Natural killer cell (primary cell): ENCODE data around the gene CDH16. TPM values are rescaled to one million over a fixed set of nuclear protein-coding genes. Genes with fewer than 3 reads are reported as not detected.

Source experiments
- ATAC-seq, 3 donors: fragments of 150-1000 bp in 2 of 3; fragments of 200-7000 bp in 1 of 3; cut with Tn5 transposase; 1 replicate in 1 of 3; 2 replicates in 2 of 3; pipeline ENCODE4 v1.10.0; 2021; ENCODE audit warnings: mild to moderate bottlenecking in 2 of 3, moderate library complexity in 2 of 3
- DNase-seq, 2 donors: peaks; one replicate each; pipeline versions ENCODE4 v3.0.0 to v3.0.0-alpha.2; 2013 to 2021; ENCODE audit warnings: mixed read lengths in 1 of 2
- H3K27ac ChIP-seq: one replicate; pipeline ENCODE4 v1.5.1; 2013; ENCODE audit warnings: mild to moderate bottlenecking, low read length
- H3K27me3 ChIP-seq: one replicate; pipeline ENCODE4 v1.6.1; 2013; ENCODE audit warnings: low read length; ENCODE audit not compliant: control insufficient read depth, insufficient read depth
- H3K36me3 ChIP-seq: one replicate; pipeline ENCODE4 v1.6.1; 2013; ENCODE audit warnings: low read length; ENCODE audit not compliant: control insufficient read depth, insufficient read depth
- H3K4me1 ChIP-seq: one replicate; pipeline ENCODE4 v1.6.1; 2013; ENCODE audit warnings: low read length; ENCODE audit not compliant: control insufficient read depth, insufficient read depth
- H3K4me3 ChIP-seq: one replicate; pipeline ENCODE4 v1.5.1; 2013; ENCODE audit warnings: low read length
- H3K9me3 ChIP-seq: one replicate; pipeline ENCODE4 v1.6.1; 2013; ENCODE audit warnings: low read length; ENCODE audit not compliant: control insufficient read depth, insufficient read depth
- H3K27ac Mint-ChIP-seq, 2 donors: one replicate each; pipeline ENCODE4 v1.8.0; 2022; ENCODE audit warnings: mild to moderate bottlenecking in 2 of 2, mixed read lengths in 2 of 2, moderate library complexity in 1 of 2
- H3K27me3 Mint-ChIP-seq, 2 donors: one replicate each; pipeline ENCODE4 v1.8.0; 2022; ENCODE audit warnings: low read depth in 2 of 2, mixed read lengths in 2 of 2
- H3K36me3 Mint-ChIP-seq: one replicate; pipeline ENCODE4 v1.8.0; 2022; ENCODE audit warnings: mixed read lengths
- H3K4me1 Mint-ChIP-seq, 2 donors: one replicate each; pipeline ENCODE4 v1.8.0; 2022; ENCODE audit warnings: mixed read lengths in 2 of 2
- H3K4me3 Mint-ChIP-seq: one replicate; pipeline ENCODE4 v1.8.0; 2022; ENCODE audit warnings: mild to moderate bottlenecking, moderate library complexity, mixed read lengths
- H3K9me3 Mint-ChIP-seq, 2 donors: one replicate each; pipeline ENCODE4 v1.8.0; 2022; ENCODE audit warnings: mixed read lengths in 2 of 2
- WGBS: methylation state at CpG from one replicate; pipeline ENCODE4 v1.1.7; 2013; ENCODE audit warnings: missing lambda C conversion rate; ENCODE audit not compliant: insufficient coverage; 5-methylcytosine and 5-hydroxymethylcytosine counted together
- intact Hi-C: fragments of 100-400 bp; cut with micrococcal nuclease; formaldehyde crosslinking; loops from one replicate; pipeline ENCODE4 v1.14.2; 2022
- total RNA-seq, 4 donors: library from RNA; stranded (reverse); fragments of 120-200 nt in 1 of 4; gene quantifications; one replicate each; pipeline versions ENCODE4 v1.2.3 to v1.2.4, GENCODE V29; 2013 to 2022
- TF ChIP-seq, protein P1 (sequence below): fragments of 200-600 bp; IDR thresholded peaks from one replicate; pipeline ENCODE4 v1.8.0; 2022; ENCODE audit warnings: antibody characterized with exemption

The CDH16 gene
- total RNA-seq, 3 donors from 2014 or later (not counting 1 experiment from before 2014, with no cell fraction given): not detected

DNA sequence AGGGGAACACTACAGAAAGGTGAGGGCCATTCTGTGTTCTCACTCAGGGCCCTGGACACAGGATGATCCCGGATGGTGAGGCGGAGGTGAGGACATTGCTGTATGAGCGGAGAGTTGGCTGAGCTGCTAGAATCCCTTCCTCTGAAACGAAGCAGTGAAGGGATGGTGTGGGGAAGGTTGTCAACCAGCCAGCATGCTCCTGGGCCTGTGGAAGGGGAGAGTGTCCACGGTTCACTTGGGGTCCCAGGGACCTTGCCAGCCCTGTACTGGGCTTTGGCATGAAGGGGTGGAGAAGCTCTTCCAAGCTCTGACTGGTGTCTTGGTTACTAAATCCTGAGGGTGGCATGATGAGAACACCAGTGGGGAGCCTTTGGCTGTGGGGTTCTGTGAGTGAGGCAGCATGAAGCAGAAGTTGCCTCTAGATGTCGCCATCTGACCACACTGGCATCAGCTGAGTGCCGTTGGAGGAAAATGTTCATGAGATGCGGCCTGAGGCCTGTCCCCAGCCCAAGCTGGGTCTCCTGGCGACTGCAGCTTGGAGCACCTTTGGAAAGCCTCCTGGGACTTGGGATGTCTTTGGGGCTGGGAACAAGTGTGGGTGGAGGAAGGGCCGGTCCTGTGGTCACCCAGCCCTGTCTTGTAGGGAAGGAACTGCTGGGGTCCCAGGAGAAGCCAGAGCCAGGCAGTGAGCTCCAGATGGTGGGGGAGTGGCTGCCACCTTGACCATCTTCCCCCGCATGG lies 23.6 kb downstream of the CDH16 start:
- Histone ChIP-seq H3K9me3 (no peaks in the 10 kb centered on the region), H3K27me3 (no peaks in the 10 kb centered on the region), H3K4me3 (no peak overlapping the region), H3K4me1 (peaks cover 2% of the 10 kb centered on the region), H3K36me3 (peaks cover 4% of the 10 kb centered on the region), H3K27ac (no peak overlapping the region)
- ATAC-seq (peak; percentile 76 to 94 (median 92)), DNase-seq (peak; percentile 46 to 79)
- Mint-ChIP-seq H3K36me3 (no peaks in the 10 kb centered on the region), H3K4me3 (no peak overlapping the region), H3K4me1 (peaks cover 4 to 27% of the 10 kb centered on the region in 2 donors), H3K27ac (no peak overlapping the region), H3K27me3 (no peaks in the 10 kb centered on the region), H3K9me3 (no peaks in the 10 kb centered on the region)
- WGBS: 57% methylated on average over 11 of the region's 11 CpGs
- TF ChIP-seq, protein P1, sequence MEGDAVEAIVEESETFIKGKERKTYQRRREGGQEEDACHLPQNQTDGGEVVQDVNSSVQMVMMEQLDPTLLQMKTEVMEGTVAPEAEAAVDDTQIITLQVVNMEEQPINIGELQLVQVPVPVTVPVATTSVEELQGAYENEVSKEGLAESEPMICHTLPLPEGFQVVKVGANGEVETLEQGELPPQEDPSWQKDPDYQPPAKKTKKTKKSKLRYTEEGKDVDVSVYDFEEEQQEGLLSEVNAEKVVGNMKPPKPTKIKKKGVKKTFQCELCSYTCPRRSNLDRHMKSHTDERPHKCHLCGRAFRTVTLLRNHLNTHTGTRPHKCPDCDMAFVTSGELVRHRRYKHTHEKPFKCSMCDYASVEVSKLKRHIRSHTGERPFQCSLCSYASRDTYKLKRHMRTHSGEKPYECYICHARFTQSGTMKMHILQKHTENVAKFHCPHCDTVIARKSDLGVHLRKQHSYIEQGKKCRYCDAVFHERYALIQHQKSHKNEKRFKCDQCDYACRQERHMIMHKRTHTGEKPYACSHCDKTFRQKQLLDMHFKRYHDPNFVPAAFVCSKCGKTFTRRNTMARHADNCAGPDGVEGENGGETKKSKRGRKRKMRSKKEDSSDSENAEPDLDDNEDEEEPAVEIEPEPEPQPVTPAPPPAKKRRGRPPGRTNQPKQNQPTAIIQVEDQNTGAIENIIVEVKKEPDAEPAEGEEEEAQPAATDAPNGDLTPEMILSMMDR: peak; percentile 66
- intact Hi-C loops: loop anchor here (1.0 to 2.0 kb wide), 2 partner anchors 34 to 56 kb away; no protein-coding TSS in a partner anchor

DNA sequence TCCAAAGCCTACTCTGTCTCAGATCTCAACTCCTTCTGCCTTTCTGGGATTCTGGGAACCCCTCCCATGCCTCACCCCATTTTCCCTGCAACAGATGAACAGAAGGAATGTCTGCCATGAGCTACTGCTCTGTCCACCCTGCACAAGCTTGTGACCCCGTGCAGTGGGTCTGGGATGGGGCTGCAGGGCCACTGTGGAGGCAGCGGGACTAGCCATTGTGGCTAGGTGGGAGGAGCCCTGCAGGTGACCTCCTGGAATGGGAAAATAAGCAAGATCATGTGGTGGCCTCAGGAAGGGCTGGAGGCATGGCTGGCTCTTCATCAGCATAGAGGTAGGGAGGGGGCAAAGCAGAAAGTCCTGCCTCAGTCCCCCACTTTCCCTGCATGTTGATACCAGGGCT lies 24.6 kb downstream of the CDH16 start:
- Histone ChIP-seq H3K4me3 (no peak overlapping the region), H3K27ac (no peak overlapping the region), H3K36me3 (peaks cover 4% of the 10 kb centered on the region), H3K9me3 (no peaks in the 10 kb centered on the region), H3K27me3 (no peaks in the 10 kb centered on the region), H3K4me1 (peaks cover 2% of the 10 kb centered on the region)
- Mint-ChIP-seq H3K27me3 (no peaks in the 10 kb centered on the region), H3K4me1 (peaks cover 4 to 27% of the 10 kb centered on the region in 2 donors), H3K27ac (no peak overlapping the region), H3K36me3 (no peaks in the 10 kb centered on the region), H3K9me3 (no peaks in the 10 kb centered on the region), H3K4me3 (no peak overlapping the region)
- DNase-seq (no peak), ATAC-seq (no peak)
- intact Hi-C loops: loop anchor here (2.0 kb wide), 1 partner anchor 35 kb away; no protein-coding TSS in a partner anchor
- TF ChIP-seq, protein P1: no peak
- WGBS: 93% methylated on average over 2 of the region's 2 CpGs

DNA sequence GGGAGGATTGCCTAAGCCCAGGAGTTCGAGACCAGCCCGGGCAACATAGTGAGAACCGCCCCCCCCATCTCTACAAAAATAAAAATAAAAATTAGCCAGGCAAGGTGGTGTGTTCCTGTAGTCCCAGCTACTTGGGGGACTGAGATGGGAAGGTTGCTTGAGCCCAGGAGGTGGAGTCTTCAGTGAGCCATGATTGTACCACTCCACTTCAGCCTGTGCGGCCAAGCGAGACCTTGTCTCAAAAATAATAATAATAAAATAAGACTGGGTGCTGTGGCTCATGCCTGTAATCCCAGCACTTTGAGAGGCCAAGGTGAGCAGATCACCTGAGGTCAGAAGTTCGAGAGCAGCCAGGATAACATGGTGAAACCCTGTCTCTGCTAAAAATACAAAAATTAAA lies 26.9 kb downstream of the CDH16 start:
- Mint-ChIP-seq H3K4me3 (no peak overlapping the region), H3K9me3 (no peaks in the 10 kb centered on the region)
- TF ChIP-seq, protein P1: no peak

More for the DNA sequence above, 26.9 kb downstream of the CDH16 start:
- no peak overlapping the region for H3K4me3 ChIP-seq
- 100% methylated on average over 2 of the region's 6 CpGs for WGBS
- Mint-ChIP-seq H3K27ac (no peak overlapping the region), H3K4me1 (peaks cover 10 to 38% of the 10 kb centered on the region in 2 donors), H3K36me3 (no peaks in the 10 kb centered on the region), H3K27me3 (no peaks in the 10 kb centered on the region)
- DNase-seq: no peak
- H3K4me1 ChIP-seq: peaks cover 2% of the 10 kb centered on the region
- no peak for ATAC-seq
- H3K27me3 ChIP-seq: no peaks in the 10 kb centered on the region
- intact Hi-C loops: no loop called here
- H3K36me3 ChIP-seq: peaks cover 10% of the 10 kb centered on the region
- H3K9me3 ChIP-seq: no peaks in the 10 kb centered on the region
- no peak overlapping the region for H3K27ac ChIP-seq
